ENCODE measurements around the gene RARA. TPM values are rescaled to one million over a fixed set of nuclear protein-coding genes. Genes with fewer than 3 reads are reported as not detected.

The RARA gene
- total RNA-seq, 1 experiment from 2014 or later = 35.1 TPM

- no peak for ATAC-seq
- RAD21 ChIA-PET (ENCODE audit: low non-redundant PET in 1 of 2, low total read pairs in 2 of 2, uncharacterized antibody in 2 of 2, unreplicated experiment in 2 of 2) = interaction anchor here (1.0 to 1.1 kb wide), 2 partner anchors 178 to 179 kb away, joined by 4 read pairs; no protein-coding TSS in a partner anchor
- peaks cover 66% of the 10 kb centered on the region for H3K79me2 ChIP-seq (ENCODE audit: insufficient read depth, low read length)
- no peak overlapping the region for H3K9ac ChIP-seq (ENCODE audit: low read length)
- DNase-seq (ENCODE audit: low read depth, low spot score) = peak; percentile 69
- no peak overlapping the region for H2AFZ ChIP-seq (ENCODE audit: low read depth, low read length, poor library complexity, severe bottlenecking)
- H3K9me2 ChIP-seq (ENCODE audit: insufficient read depth) = no peaks in the 10 kb centered on the region
- TF ChIP-seq CTCF (IDR thresholded peaks at IDR 0.05 in 2 of 3, conservative IDR thresholded peaks at IDR 0.05 in 1 of 3; ENCODE audit: borderline replicate concordance in 1 of 3, insufficient read depth in 1 of 3, low read depth in 2 of 3, low read length in 2 of 3) = peak; percentile 58 to 90 (median 69)
- TF ChIP-seq ZNF274 (IDR thresholded peaks at IDR 0.05; ENCODE audit: low read depth, low read length) = no peak
- no peak for TF ChIP-seq FOSL1 (IDR thresholded peaks at IDR 0.05; ENCODE audit: low read depth)
- peak; percentile 91 for TF ChIP-seq RAD21 (IDR thresholded peaks at IDR 0.05; ENCODE audit: low read depth)
- TF ChIP-seq CEBPB (IDR thresholded peaks at IDR 0.05; ENCODE audit: low read depth) = peak; percentile 9; the same call in 1 of the 2 replicates
- 0 out of 2 replicates have a peak, but pooled peaks have one; percentile 15 for TF ChIP-seq MAX (IDR thresholded peaks at IDR 0.05)
- peak; percentile 42 for TF ChIP-seq SP1 (IDR thresholded peaks at IDR 0.05; ENCODE audit: low read depth)
- peak overlapping the region; percentile 15; the same call in 1 of the 2 replicates for H3K27ac ChIP-seq (ENCODE audit: low read depth, low read length)
- POLR2A ChIA-PET = interaction anchor here (0.5 to 1.0 kb wide), 3 partner anchors 9 to 12 kb away, joined by 3 read pairs; no protein-coding TSS in a partner anchor
- CTCF ChIA-PET = interaction anchor here (0.8 to 3.6 kb wide), 4 partner anchors 72 to 277 kb away, joined by 3 to 18 read pairs (median 10); partner anchors contain the start of gene WIPF2
- peaks cover 33 to 54% of the 10 kb centered on the region in 2 experiments for H3K36me3 ChIP-seq (ENCODE audit: control insufficient read depth in 1 of 2, insufficient read depth in 2 of 2, low read length in 2 of 2)
- no TSS peak for BruUV-seq (replicated peaks)
- peaks cover 14 to 19% of the 10 kb centered on the region in 2 experiments for H3K4me1 ChIP-seq (ENCODE audit: control insufficient read depth in 1 of 2, insufficient read depth in 2 of 2, low read length in 2 of 2)
- H3K9me3 ChIP-seq (ENCODE audit: control insufficient read depth in 1 of 2, insufficient read depth in 1 of 2, low read depth in 1 of 2, low read length in 2 of 2) = no peaks in the 10 kb centered on the region
- H4K20me1 ChIP-seq (ENCODE audit: insufficient read depth) = peaks cover 8% of the 10 kb centered on the region; the same call in 1 of the 2 replicates
- no peak overlapping the region for H3K4me2 ChIP-seq (ENCODE audit: low read length)
- H3K27me3 ChIP-seq (ENCODE audit: insufficient read depth, low read length) = no peaks in the 10 kb centered on the region
- no peak overlapping the region for H3K4me3 ChIP-seq (replicated peaks in 1 of 2; ENCODE audit: low read depth in 1 of 2, low read length in 2 of 2)
- intact Hi-C loops (cut with micrococcal nuclease) = loop anchor here (1.0 to 5.0 kb wide), 3 partner anchors 88 to 278 kb away; no protein-coding TSS in a partner anchor
Measured at GRCh38 chr17:40290629-40291280, 18.2 kb upstream of the RARA start.

Data from HCT116 (cell line).